NCI-H2107 treated with DMSO at 0.1 percent for 48 hours (cell line): ENCODE measurements around the gene METTL24.

ENCODE experiments used
- DNase-seq: peaks from one replicate; lab custom pipeline; 2025; ENCODE audit not compliant: unreplicated experiment; lab: John Stamatoyannopoulos, UW

METTL24 gene

GRCh38 chr6:110357664-110358552 is at the start of gene METTL24:
METTL24 (minus strand) TSS chr6:110358349; CDS start chr6:110358272, 77 bp downstream.
- DNase-seq, result no peak

- no peak for DNase-seq
Observed at GRCh38 chr6:110404607-110405006, 46.5 kb upstream of the METTL24 start.

- DNase-seq, result no peak
Observed at GRCh38 chr6:110401585-110402176, 43.5 kb upstream of the METTL24 start.

GRCh38 chr6:110400208-110400607 is 42.1 kb upstream of the METTL24 start:
- DNase-seq, result no peak

GRCh38 chr6:110399219-110400071 is 41.3 kb upstream of the METTL24 start:
- DNase-seq, result no peak

- DNase-seq, result no peak
Observed at GRCh38 chr6:110398778-110399177, 40.6 kb upstream of the METTL24 start.

GRCh38 chr6:110395221-110395620 is 37.1 kb upstream of the METTL24 start:
- no peak for DNase-seq

GRCh38 chr6:110394409-110394808 is 36.3 kb upstream of the METTL24 start:
- DNase-seq, result no peak

GRCh38 chr6:110392727-110393126 is 34.6 kb upstream of the METTL24 start:
- DNase-seq, result no peak

- DNase-seq, result peak; percentile 35
Observed at GRCh38 chr6:110390404-110390803, 32.3 kb upstream of the METTL24 start.

- DNase-seq, result no peak
Observed at GRCh38 chr6:110389689-110390382, 31.7 kb upstream of the METTL24 start.

GRCh38 chr6:110387986-110388385 is 29.8 kb upstream of the METTL24 start:
- no peak for DNase-seq

GRCh38 chr6:110385458-110385863 is 27.3 kb upstream of the METTL24 start:
- DNase-seq, result no peak

GRCh38 chr6:110378552-110378951 is 20.4 kb upstream of the METTL24 start:
- DNase-seq, result no peak

GRCh38 chr6:110369066-110369465 is 10.9 kb upstream of the METTL24 start:
- no peak for DNase-seq

- DNase-seq, result no peak
Observed at GRCh38 chr6:110368284-110368683, 10.1 kb upstream of the METTL24 start.

GRCh38 chr6:110367825-110368224 is 9.7 kb upstream of the METTL24 start:
- no peak for DNase-seq

GRCh38 chr6:110366975-110367374 is 8.8 kb upstream of the METTL24 start:
- DNase-seq, result no peak

- DNase-seq, result no peak
Observed at GRCh38 chr6:110366256-110366655, 8.1 kb upstream of the METTL24 start.

GRCh38 chr6:110364364-110365105 is 6.4 kb upstream of the METTL24 start:
- no peak for DNase-seq
